Cortex of kidney (tissue), 1 donor: ENCODE results near the gene ILK.

ENCODE experiments used
- DNase-seq: peaks from one replicate; lab custom pipeline; 2025; lab: John Stamatoyannopoulos, UW

Gene ILK

DNA sequence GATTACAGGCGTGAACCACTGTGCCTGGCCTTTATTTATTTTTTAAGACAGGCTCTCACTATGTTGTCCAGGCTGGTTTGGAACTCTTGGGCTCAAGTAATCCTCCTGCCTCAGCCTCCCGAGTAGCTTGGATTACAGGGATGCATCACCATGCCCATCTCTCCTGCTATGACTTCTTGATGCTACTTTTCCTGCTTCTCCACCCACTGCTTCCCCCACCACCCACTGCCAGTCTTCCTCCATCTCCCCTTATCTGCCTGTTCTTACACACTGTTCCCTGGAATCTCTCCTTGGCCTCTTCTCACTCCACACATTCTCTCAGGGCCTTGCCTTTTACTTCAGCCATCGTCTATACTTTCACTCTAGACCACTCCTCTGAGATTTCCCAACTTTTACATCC, 32.9 kb downstream of the ILK start:
- no peak for DNase-seq

- no peak for DNase-seq
These were observed 34.3 kb downstream of the ILK start for GRCh38 chr11:6637871-6638270.

GRCh38 chr11:6638429-6638828, 34.9 kb downstream of the ILK start:
- DNase-seq: no peak

DNA sequence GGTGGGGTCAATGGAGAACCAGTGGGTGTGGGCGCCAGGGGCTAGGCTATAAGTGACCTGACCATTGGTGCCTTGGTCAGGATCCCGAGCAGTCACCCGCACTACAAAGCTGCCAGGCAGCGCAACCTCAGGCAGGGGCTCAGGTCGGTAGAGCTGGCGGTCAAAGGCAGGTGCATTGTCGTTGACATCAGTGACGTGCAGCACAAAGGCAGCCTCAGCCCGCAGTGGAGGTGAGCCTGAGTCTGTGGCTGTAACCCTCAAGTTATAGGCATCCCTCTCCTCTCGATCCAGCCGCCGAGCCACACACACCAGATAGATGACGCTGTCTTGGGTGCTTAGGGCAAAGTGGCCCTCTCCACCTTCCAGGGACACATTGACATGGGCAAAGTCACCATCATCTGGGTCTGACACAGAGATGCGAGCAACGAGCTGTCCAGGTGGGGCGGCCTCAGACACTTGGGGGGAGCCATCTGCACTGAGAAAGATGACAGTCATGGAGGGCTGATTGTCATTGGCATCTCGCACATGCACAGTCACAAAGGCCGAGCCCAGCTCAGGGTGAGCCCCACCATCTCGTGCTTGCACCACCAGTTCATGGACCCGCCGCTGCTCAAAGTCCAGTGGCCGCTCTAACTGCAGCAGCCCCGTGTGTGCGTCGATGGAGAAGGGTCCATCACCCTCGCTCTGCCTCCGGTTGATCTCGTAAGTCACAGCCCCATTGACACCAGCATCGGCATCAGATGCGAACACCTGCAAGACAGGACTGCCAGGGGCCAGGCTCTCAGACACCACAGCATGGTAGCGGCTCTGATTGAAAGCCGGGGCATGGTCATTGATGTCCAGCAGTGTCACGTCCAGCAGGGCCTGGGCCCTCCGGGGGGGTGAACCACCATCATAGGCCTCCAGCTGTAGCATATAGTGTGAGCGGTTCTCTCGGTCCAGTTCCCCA, 36.7 kb downstream of the ILK start:
- no peak for DNase-seq

GRCh38 chr11:6640985-6641701, 37.6 kb downstream of the ILK start:
- DNase-seq: no peak

GRCh38 chr11:6642957-6643356, 39.4 kb downstream of the ILK start:
- no peak for DNase-seq

- no peak for DNase-seq
These were observed 42.5 kb downstream of the ILK start for GRCh38 chr11:6646071-6646470.

DNA sequence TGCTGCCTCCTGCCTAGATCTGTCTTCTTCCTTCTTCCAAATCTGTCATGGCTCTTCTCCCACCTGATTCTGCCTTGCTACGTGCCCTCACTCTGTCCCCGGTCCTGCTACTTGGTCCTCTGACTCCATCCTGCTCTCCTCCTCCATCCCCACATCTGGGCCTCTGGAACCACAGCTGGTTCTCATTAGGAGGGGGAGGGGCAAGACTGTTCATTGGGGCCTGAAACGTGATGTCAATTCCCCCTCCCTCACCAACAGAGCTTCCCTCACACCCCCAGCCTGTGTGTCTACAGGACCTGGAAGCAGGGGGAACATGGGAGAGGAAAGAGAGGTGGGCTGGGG, 43.0 kb downstream of the ILK start:
- no peak for DNase-seq

DNA sequence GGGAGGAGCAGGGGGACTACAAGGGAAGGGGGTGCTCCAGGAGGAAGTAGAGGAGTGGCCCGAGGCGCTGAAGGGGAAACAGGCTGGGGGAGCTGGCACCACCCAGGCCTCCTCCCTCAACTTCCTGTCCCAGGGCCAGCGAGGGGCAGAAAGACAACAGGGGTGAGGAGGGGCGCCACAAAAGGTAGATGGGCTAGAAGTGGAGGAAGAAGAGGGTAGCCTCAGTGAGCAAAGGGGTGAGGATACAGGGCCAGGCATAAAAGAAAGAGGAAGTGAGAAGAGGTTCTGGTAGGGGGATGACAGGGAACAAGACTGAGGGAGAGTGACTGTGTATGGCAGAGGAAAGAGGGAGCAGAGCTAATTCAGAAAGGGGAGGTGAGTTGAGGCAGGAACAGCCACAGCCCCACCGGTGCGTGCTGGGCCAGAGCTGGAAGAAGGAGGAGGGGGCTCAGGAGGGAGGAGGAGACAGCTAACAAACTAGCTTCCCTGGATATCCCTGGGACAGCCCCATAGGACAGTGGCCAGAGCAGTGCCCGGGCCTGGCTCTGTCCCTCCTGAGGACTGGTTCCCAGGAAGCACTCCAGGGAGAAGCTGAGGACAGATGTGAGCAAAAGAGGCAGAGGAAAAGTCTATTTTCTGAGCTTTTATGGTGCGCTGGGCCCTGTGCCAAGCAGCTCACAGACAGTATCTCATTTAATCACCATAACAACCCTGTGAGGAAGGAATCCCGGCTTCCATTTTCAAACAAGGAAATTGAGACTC, 43.5 kb downstream of the ILK start:
- DNase-seq: no peak

- DNase-seq: no peak
These were observed 44.3 kb downstream of the ILK start for GRCh38 chr11:6647836-6648235.

DNA sequence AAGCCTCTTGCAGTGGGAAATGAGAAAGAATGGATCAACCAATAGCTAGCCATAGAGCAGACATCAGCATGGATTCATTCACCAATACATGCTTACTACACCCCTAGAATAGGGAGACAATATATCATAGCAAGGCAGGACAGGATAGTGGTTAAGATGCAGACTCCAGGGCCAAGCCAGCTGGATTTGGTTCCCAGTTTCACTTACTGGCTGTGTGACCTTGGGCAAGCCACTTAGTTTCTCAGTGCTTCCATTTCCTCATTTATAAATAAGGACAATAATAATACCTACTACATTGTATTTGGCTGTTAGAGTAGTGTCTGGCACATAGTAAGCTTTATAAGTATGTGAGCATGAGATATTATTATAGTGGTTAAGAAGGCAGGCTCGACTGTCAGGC, 44.9 kb downstream of the ILK start:
- no peak for DNase-seq

GRCh38 chr11:6650104-6650503, 46.5 kb downstream of the ILK start:
- no peak for DNase-seq

DNA sequence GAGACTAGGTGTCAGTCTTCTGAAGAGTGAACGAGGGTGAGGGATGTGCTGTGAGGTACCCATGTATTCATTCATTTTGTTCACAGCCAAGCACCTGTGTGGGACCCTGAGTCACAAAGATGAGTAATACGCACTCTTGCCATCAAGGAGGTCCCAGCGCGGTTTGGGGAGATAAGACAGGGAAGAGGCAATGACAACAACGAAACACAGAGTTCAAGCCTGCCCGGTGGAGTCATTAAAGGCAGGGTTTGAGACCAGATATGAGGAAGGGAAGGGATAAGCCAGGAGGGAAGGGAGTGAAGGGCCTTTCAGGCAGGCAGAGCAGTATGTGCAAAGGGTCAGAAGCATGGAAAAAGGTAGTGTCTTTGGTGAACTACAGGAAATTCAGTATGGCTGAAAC, 47.4 kb downstream of the ILK start:
- DNase-seq: no peak

- DNase-seq: no peak
These were observed 48.6 kb downstream of the ILK start for GRCh38 chr11:6652182-6652581.

GRCh38 chr11:6653097-6653496, 49.5 kb downstream of the ILK start:
- DNase-seq: no peak

GRCh38 chr11:6653656-6654055, 50.1 kb downstream of the ILK start:
- no peak for DNase-seq

GRCh38 chr11:6654281-6655019, 50.9 kb downstream of the ILK start:
- DNase-seq: no peak

GRCh38 chr11:6655020-6655789, 51.6 kb downstream of the ILK start:
- DNase-seq: no peak

GRCh38 chr11:6655790-6656583, 52.4 kb downstream of the ILK start, which contains the start of gene DCHS1:
Gene DCHS1 (minus strand): TSS chr11:6655809. CDS start chr11:6641613, 14,196 bp downstream.
- DNase-seq: no peak

GRCh38 chr11:6656584-6656915, 53.0 kb downstream of the ILK start:
- DNase-seq: no peak
